HepG2 (cell line): ENCODE data around the gene MPI. TPM values are rescaled to one million over a fixed set of nuclear protein-coding genes. Genes with fewer than 3 reads are reported as not detected.

Experiments
- ARNTL ChIP-seq: sonication (generic); formaldehyde crosslinking; IDR thresholded peaks from 2 replicates; pipeline ENCODE4 v1.4.0; 2020; ENCODE audit warnings: mild to moderate bottlenecking, missing genetic modification reagents
- FOXJ3 ChIP-seq: sonication (generic); formaldehyde crosslinking; IDR thresholded peaks from 2 replicates; pipeline ENCODE4 v1.4.0; 2020; ENCODE audit warnings: missing genetic modification reagents, mild to moderate bottlenecking, borderline replicate concordance
- HNF1B ChIP-seq: sonication (generic); formaldehyde crosslinking; IDR thresholded peaks from 2 replicates; pipeline ENCODE4 v1.5.1; 2020; ENCODE audit warnings: mild to moderate bottlenecking, moderate library complexity, missing genetic modification reagents
- IRF9 ChIP-seq: sonication (generic); formaldehyde crosslinking; IDR thresholded peaks from 2 replicates; pipeline ENCODE4 v1.8.0; 2022; ENCODE audit warnings: missing genetic modification reagents, mild to moderate bottlenecking, borderline replicate concordance
- IRX3 ChIP-seq: sonication (generic); formaldehyde crosslinking; IDR thresholded peaks from 2 replicates; pipeline ENCODE4 v1.8.1; 2023; ENCODE audit warnings: mild to moderate bottlenecking, low read depth, missing genetic modification reagents, borderline replicate concordance
- ISX ChIP-seq: sonication (generic); formaldehyde crosslinking; conservative IDR thresholded peaks from 2 replicates; pipeline ENCODE4 v1.5.0; 2020; ENCODE audit warnings: missing genetic modification reagents
- LCORL ChIP-seq, 2 experiments: fragments of 450-650 bp in 1 of 2; sonication (generic) in 1 of 2; formaldehyde crosslinking in 1 of 2; IDR thresholded peaks; 2 replicates each; pipeline versions ENCODE4 v1.5.0 to v1.6.1; 2017 to 2020; ENCODE audit warnings: antibody characterized with exemption in 1 of 2, missing genetic modification reagents in 1 of 2
- MEIS2 ChIP-seq: sonication (generic); formaldehyde crosslinking; IDR thresholded peaks from 2 replicates; pipeline ENCODE4 v1.9.0; 2021; ENCODE audit warnings: mild to moderate bottlenecking, missing genetic modification reagents
- NR2F6 ChIP-seq, 2 experiments: IDR thresholded peaks; 2 replicates each; pipeline ENCODE4 v1.6.1; 2016; ENCODE audit warnings: antibody characterized with exemption in 1 of 2, mild to moderate bottlenecking in 1 of 2
- RARA ChIP-seq: IDR thresholded peaks from 2 replicates; pipeline ENCODE4 v1.6.1; 2016; ENCODE audit warnings: missing genetic modification reagents, missing compliant biosample characterization
- RFXANK ChIP-seq: IDR thresholded peaks from 2 replicates; pipeline ENCODE4 v1.6.1; 2016
- SYNCRIP ChIP-seq: fragments of 200-400 bp; formaldehyde crosslinking; IDR thresholded peaks from 2 replicates; pipeline ENCODE4 v1.6.1; 2018; ENCODE audit warnings: mild to moderate bottlenecking, low read depth, low read length; ENCODE audit not compliant: insufficient read depth
- TEAD2 ChIP-seq: sonication (generic); formaldehyde crosslinking; IDR thresholded peaks from 2 replicates; pipeline ENCODE4 v1.9.0; 2021; ENCODE audit warnings: missing genetic modification reagents
- TEAD3 ChIP-seq: optimal IDR thresholded peaks from 2 replicates; pipeline ENCODE3; 2016; ENCODE audit warnings: borderline replicate concordance
- THAP9 ChIP-seq: sonication (generic); formaldehyde crosslinking; IDR thresholded peaks from 2 replicates; pipeline ENCODE4; 2020; ENCODE audit warnings: missing genetic modification reagents, mild to moderate bottlenecking, borderline replicate concordance
- ZNF446 ChIP-seq: sonication (generic); formaldehyde crosslinking; IDR thresholded peaks from 2 replicates; pipeline ENCODE4 v1.5.0; 2020; ENCODE audit warnings: mild to moderate bottlenecking, missing genetic modification reagents
- ZNF552 ChIP-seq: sonication (generic); formaldehyde crosslinking; IDR thresholded peaks from 2 replicates; pipeline ENCODE4 v1.9.0; 2022; ENCODE audit warnings: missing genetic modification reagents, mild to moderate bottlenecking, borderline replicate concordance
- ZNF709 ChIP-seq: sonication (generic); formaldehyde crosslinking; IDR thresholded peaks from 2 replicates; pipeline ENCODE4 v1.5.0; 2020; ENCODE audit warnings: mild to moderate bottlenecking, missing genetic modification reagents
- ZSCAN22 ChIP-seq: sonication (generic); formaldehyde crosslinking; IDR thresholded peaks from 2 replicates; pipeline ENCODE4 v1.4.0; 2020; ENCODE audit warnings: mild to moderate bottlenecking, missing genetic modification reagents
- ZSCAN25 ChIP-seq: sonication (generic); formaldehyde crosslinking; IDR thresholded peaks from 2 replicates; pipeline ENCODE4 v1.8.0; 2022; ENCODE audit warnings: mild to moderate bottlenecking, missing genetic modification reagents
- polyA plus RNA-seq, 8 experiments: library from polyadenylated mRNA; depleted of rRNA in 3 of 8; stranded (reverse) in 7 of 8; unstranded in 1 of 8; fragments of >200 nt; fragmentation: Illumina TruSeq in 4 of 8; extraction: Trizol in 4 of 8; gene quantifications; 2 replicates each; pipeline versions ENCODE4 v1.2.1 to v1.2.3, GENCODE V29; 2011 to 2016; ENCODE audit warnings: low read depth in 4 of 8, missing spikeins in 1 of 8, mixed read lengths in 1 of 8; ENCODE audit not compliant: insufficient read depth in 1 of 8
- total RNA-seq, 5 experiments: library from RNA; depleted of rRNA; stranded (reverse); fragments of >200 nt; fragmentation: Illumina TruSeq; extraction: Trizol; gene quantifications; 2 replicates each; pipeline ENCODE4 v1.2.3, GENCODE V29; 2016; ENCODE audit warnings: low read depth in 1 of 5
- TF ChIP-seq, protein P1 (sequence below): sonication (generic); formaldehyde crosslinking; IDR thresholded peaks from 2 replicates; pipeline ENCODE4 v1.4.0; 2020; ENCODE audit warnings: mild to moderate bottlenecking, low read depth, missing genetic modification reagents
- TF ChIP-seq, protein P2 (sequence below): sonication (generic); formaldehyde crosslinking; conservative IDR thresholded peaks from 2 replicates; pipeline ENCODE4 v1.4.0; 2020; ENCODE audit warnings: missing genetic modification reagents

MPI gene
- total and polyA plus RNA-seq, 2 of the 13 experiments (the other 11 are each of a cell fraction or from before 2014, with no cell fraction given) = 36.9 to 63.5 TPM

DNA sequence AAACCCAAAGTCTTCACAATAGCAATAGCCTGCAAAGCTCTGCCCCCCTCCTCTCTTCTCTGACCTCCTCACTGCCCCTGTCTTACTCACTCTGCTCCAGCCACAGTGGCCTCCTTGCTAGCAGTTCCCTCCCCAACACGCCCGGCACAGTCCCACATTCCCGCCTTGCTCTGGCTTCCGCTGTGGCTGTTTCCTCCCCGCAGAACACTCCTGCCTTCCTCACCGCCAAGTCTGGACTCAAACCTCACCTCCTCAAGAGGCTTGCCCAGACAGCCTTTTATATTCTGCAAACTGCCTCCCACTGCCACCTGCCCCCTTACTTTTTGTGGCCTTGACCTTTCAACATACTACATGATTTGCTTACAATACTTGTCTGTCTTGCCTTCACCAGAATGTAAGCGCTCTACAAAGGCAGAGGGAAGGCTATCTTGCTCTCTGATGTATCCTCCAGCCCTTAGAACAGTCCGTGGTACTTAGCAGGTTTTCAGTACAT is 406 bp upstream of the MPI start (continued):
- TF ChIP-seq THAP9 (CRISPR knock-in tag) (peak; percentile 27; the same call in 1 of the 2 replicates), IRF9 (CRISPR knock-in tag) (0 out of 2 replicates have a peak, but pooled peaks have one; percentile 41), RFXANK (CRISPR knock-in tag) (0 out of 2 replicates have a peak, but pooled peaks have one; percentile 21), IRX3 (CRISPR knock-in tag) (0 out of 2 replicates have a peak, but pooled peaks have one; percentile 20), ZNF446 (peak; percentile 9; the same call in 1 of the 2 replicates), ISX (0 out of 2 replicates have a peak, but pooled peaks have one; percentile 32), ZNF552 (CRISPR knock-in tag) (no peak), TEAD3 (CRISPR knock-in tag) (peak; percentile 30), FOXJ3 (0 out of 2 replicates have a peak, but pooled peaks have one; percentile 11), ARNTL (peak; percentile 81), HNF1B (CRISPR knock-in tag) (peak; percentile 74), ZNF709 (CRISPR knock-in tag) (0 out of 2 replicates have a peak, but pooled peaks have one; percentile 35), MEIS2 (0 out of 2 replicates have a peak, but pooled peaks have one; percentile 3), NR2F6 (IDR thresholded peaks at IDR 0.05) (peak; percentile 51; the same call in 1 of the 2 replicates), NR2F6 (CRISPR knock-in tag; IDR thresholded peaks at IDR 0.05) (no peak), ZSCAN25 (no peak), SYNCRIP (no peak), LCORL (IDR thresholded peaks at IDR 0.05) (no peak), LCORL (CRISPR knock-in tag; IDR thresholded peaks at IDR 0.05) (no peak), TEAD2 (CRISPR knock-in tag) (no peak), RARA (CRISPR knock-in tag) (no peak), ZSCAN22 (no peak; the same call in 1 of the 2 replicates)
- TF ChIP-seq, protein P1, sequence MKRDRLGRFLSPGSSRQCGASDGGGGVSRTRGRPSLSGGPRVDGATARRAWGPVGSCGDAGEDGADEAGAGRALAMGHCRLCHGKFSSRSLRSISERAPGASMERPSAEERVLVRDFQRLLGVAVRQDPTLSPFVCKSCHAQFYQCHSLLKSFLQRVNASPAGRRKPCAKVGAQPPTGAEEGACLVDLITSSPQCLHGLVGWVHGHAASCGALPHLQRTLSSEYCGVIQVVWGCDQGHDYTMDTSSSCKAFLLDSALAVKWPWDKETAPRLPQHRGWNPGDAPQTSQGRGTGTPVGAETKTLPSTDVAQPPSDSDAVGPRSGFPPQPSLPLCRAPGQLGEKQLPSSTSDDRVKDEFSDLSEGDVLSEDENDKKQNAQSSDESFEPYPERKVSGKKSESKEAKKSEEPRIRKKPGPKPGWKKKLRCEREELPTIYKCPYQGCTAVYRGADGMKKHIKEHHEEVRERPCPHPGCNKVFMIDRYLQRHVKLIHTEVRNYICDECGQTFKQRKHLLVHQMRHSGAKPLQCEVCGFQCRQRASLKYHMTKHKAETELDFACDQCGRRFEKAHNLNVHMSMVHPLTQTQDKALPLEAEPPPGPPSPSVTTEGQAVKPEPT (CRISPR knock-in tag) = 0 out of 2 replicates have a peak, but pooled peaks have one; percentile 21
- TF ChIP-seq, protein P2, sequence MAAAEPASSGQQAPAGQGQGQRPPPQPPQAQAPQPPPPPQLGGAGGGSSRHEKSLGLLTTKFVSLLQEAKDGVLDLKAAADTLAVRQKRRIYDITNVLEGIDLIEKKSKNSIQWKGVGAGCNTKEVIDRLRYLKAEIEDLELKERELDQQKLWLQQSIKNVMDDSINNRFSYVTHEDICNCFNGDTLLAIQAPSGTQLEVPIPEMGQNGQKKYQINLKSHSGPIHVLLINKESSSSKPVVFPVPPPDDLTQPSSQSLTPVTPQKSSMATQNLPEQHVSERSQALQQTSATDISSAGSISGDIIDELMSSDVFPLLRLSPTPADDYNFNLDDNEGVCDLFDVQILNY (CRISPR knock-in tag) = no peak
